Smooth muscle cell (in vitro differentiated cells): ENCODE data around the gene OTOS. TPM values are rescaled to one million over a fixed set of nuclear protein-coding genes. Genes with fewer than 3 reads are reported as not detected.

Experiments used
- DNase-seq: peaks from one replicate; lab custom pipeline; 2025; ENCODE audit not compliant: unreplicated experiment; lab: John Stamatoyannopoulos, UW
- H2AFZ ChIP-seq: fragments of 200-600 bp; sonication (generic); 2 replicates; pipeline ENCODE4 v1.6.0; 2016; ENCODE audit warnings: antibody characterized with exemption, low read depth, mild to moderate bottlenecking
- H3F3A ChIP-seq: fragments of 200-600 bp; sonication (generic); 2 replicates; pipeline ENCODE4 v1.6.0; 2017; ENCODE audit warnings: antibody characterized with exemption, low read depth
- H3K27ac ChIP-seq: fragments of 200-600 bp; sonication (generic); 2 replicates; pipeline ENCODE4 v1.5.1; 2016; ENCODE audit warnings: low read depth, mild to moderate bottlenecking
- H3K27me3 ChIP-seq: fragments of 200-600 bp; sonication (generic); 2 replicates; pipeline ENCODE4 v1.6.1; 2016; ENCODE audit warnings: low read depth, mild to moderate bottlenecking
- H3K36me3 ChIP-seq: fragments of 200-600 bp; sonication (generic); 2 replicates; pipeline ENCODE4 v1.5.1; 2016; ENCODE audit warnings: low read depth
- H3K4me1 ChIP-seq: fragments of 200-600 bp; sonication (generic); 2 replicates; pipeline ENCODE4 v1.5.1; 2016; ENCODE audit warnings: low read depth
- H3K4me2 ChIP-seq: fragments of 200-600 bp; sonication (generic); 2 replicates; pipeline ENCODE4 v1.6.0; 2016; ENCODE audit warnings: mild to moderate bottlenecking
- H3K4me3 ChIP-seq: fragments of 200-600 bp; sonication (generic); 2 replicates; pipeline ENCODE4 v1.5.1; 2016; ENCODE audit warnings: mild to moderate bottlenecking
- H3K79me2 ChIP-seq: fragments of 200-600 bp; sonication (generic); 2 replicates; pipeline ENCODE4 v1.6.0; 2016; ENCODE audit warnings: low read depth, mild to moderate bottlenecking
- H3K9ac ChIP-seq: fragments of 200-600 bp; sonication (generic); 2 replicates; pipeline ENCODE4 v1.6.0; 2016; ENCODE audit warnings: low read depth
- H3K9me3 ChIP-seq: fragments of 200-600 bp; sonication (generic); replicated peaks from 2 replicates; pipeline ENCODE4 v1.5.1; 2016; ENCODE audit warnings: low read depth
- H4K20me1 ChIP-seq: fragments of 200-600 bp; sonication (generic); 2 replicates; pipeline ENCODE4 v1.6.0; 2016; ENCODE audit warnings: low read depth
- CTCF ChIP-seq: fragments of 200-600 bp; sonication (generic); IDR thresholded peaks from 2 replicates; pipeline ENCODE4 v1.5.1; 2017; ENCODE audit warnings: borderline replicate concordance, mild to moderate bottlenecking, antibody characterized with exemption; ENCODE audit not compliant: insufficient read depth, poor library complexity, severe bottlenecking
- WGBS: methylation state at CpG from one replicate; pipeline ENCODE4 v1.1.7; 2016; ENCODE audit warnings: low lambda C conversion rate; 5-methylcytosine and 5-hydroxymethylcytosine counted together
- polyA plus RNA-seq: library from polyadenylated mRNA; unstranded; fragments of >200 nt; fragmentation: Nextera tagmentation; extraction: Ambion mirVana; gene quantifications from 2 replicates; pipeline ENCODE4 v1.2.1, GENCODE V29; 2016
- total RNA-seq: library from RNA; depleted of rRNA; stranded (reverse); fragments of >200 nt; gene quantifications from 2 replicates; pipeline ENCODE4 v1.2.3, GENCODE V29; 2014

The OTOS gene
- total and polyA plus RNA-seq, 2 experiments from 2014 or later: not detected

- Histone ChIP-seq H4K20me1 (no peaks in the 10 kb centered on the region), H3K79me2 (no peaks in the 10 kb centered on the region), H3K27ac (no peak overlapping the region), H3F3A (no peaks in the 10 kb centered on the region), H3K4me1 (no peaks in the 10 kb centered on the region), H3K4me3 (no peak overlapping the region), H3K4me2 (no peak overlapping the region), H3K9ac (no peak overlapping the region), H3K36me3 (no peaks in the 10 kb centered on the region), H3K27me3 (peaks cover 25% of the 10 kb centered on the region), H2AFZ (no peak overlapping the region), H3K9me3 (no peaks in the 10 kb centered on the region)
- 61% methylated on average over 3 of the region's 3 CpGs for WGBS
- TF ChIP-seq CTCF: no peak
- no peak for DNase-seq
These were observed 44.2 kb upstream of the OTOS start for GRCh38 chr2:240184656-240185055.

GRCh38 chr2:240183875-240184590 is 43.6 kb upstream of the OTOS start:
- Histone ChIP-seq H4K20me1 (no peaks in the 10 kb centered on the region), H3K27me3 (peaks cover 25% of the 10 kb centered on the region), H3F3A (no peaks in the 10 kb centered on the region), H3K36me3 (no peaks in the 10 kb centered on the region), H3K4me2 (no peak overlapping the region), H3K4me3 (no peak overlapping the region), H3K9me3 (no peaks in the 10 kb centered on the region), H3K4me1 (no peaks in the 10 kb centered on the region), H3K27ac (no peak overlapping the region), H2AFZ (no peak overlapping the region), H3K79me2 (no peaks in the 10 kb centered on the region), H3K9ac (no peak overlapping the region)
- no peak for DNase-seq
- WGBS: 79% methylated on average over 13 of the region's 13 CpGs
- no peak for TF ChIP-seq CTCF

GRCh38 chr2:240183006-240183874 is 42.8 kb upstream of the OTOS start:
- DNase-seq: no peak
- Histone ChIP-seq H3K9ac (no peak overlapping the region), H3K36me3 (no peaks in the 10 kb centered on the region), H3K79me2 (no peaks in the 10 kb centered on the region), H3F3A (no peaks in the 10 kb centered on the region), H3K9me3 (no peaks in the 10 kb centered on the region), H2AFZ (no peak overlapping the region), H3K4me2 (no peak overlapping the region), H3K4me1 (no peaks in the 10 kb centered on the region), H3K4me3 (no peak overlapping the region), H4K20me1 (no peaks in the 10 kb centered on the region), H3K27ac (no peak overlapping the region), H3K27me3 (peaks cover 33% of the 10 kb centered on the region)
- TF ChIP-seq CTCF: no peak
- 90% methylated on average over 22 of the region's 22 CpGs for WGBS
